ENCODE results near the gene HEATR9. TPM values are rescaled to one million over a fixed set of nuclear protein-coding genes. Genes with fewer than 3 reads are reported as not detected.

HEATR9 gene
- total RNA-seq: not detected

- DNase-seq (ENCODE audit: low spot score in 2 of 2): no peak
- TF ChIP-seq CTCF (IDR thresholded peaks at IDR 0.05): no peak
- intact Hi-C loops (cut with DNase I): no loop called here
These were observed at the start of gene HEATR9 for GRCh38 chr17:35868737-35869136. Gene HEATR9 (minus strand): TSS chr17:35868891. CDS start chr17:35868742, 149 bp downstream.

GRCh38 chr17:35917519-35918213 is 49.0 kb upstream of the HEATR9 start:
- TF ChIP-seq CTCF (IDR thresholded peaks at IDR 0.05): no peak
- H3K9me3 ChIP-seq: no peaks in the 10 kb centered on the region
- no peak overlapping the region for H3K4me3 ChIP-seq
- H3K27ac ChIP-seq: no peak overlapping the region
- H3K4me1 ChIP-seq: no peaks in the 10 kb centered on the region
- intact Hi-C loops (cut with DNase I): no loop called here
- DNase-seq (ENCODE audit: low spot score in 2 of 2): no peak
- no peaks in the 10 kb centered on the region for H3K36me3 ChIP-seq
- no peaks in the 10 kb centered on the region for H3K27me3 ChIP-seq

More at GRCh38 chr17:35868737-35869136, at the start of gene HEATR9:
- peaks cover 0 to 7% of the 10 kb centered on the region in 2 donors for H3K4me1 ChIP-seq
- no peak within 1 kb of the TSS for H3K4me3 ChIP-seq
- H3K9me3 ChIP-seq: no peaks in the 10 kb centered on the region
- no peaks in the 10 kb centered on the region for H3K27me3 ChIP-seq
- H3K36me3 ChIP-seq: no peaks in the 10 kb centered on the region
- H3K27ac ChIP-seq: no peak within 1 kb of the TSS

GRCh38 chr17:35915153-35915964 is 46.7 kb upstream of the HEATR9 start:
- Histone ChIP-seq H3K9me3 (no peaks in the 10 kb centered on the region), H3K4me3 (no peak overlapping the region), H3K36me3 (no peaks in the 10 kb centered on the region), H3K4me1 (no peaks in the 10 kb centered on the region), H3K27ac (no peak overlapping the region), H3K27me3 (no peaks in the 10 kb centered on the region)
- TF ChIP-seq CTCF (IDR thresholded peaks at IDR 0.05): no peak
- DNase-seq (ENCODE audit: low spot score in 2 of 2): no peak
- intact Hi-C loops (cut with DNase I): no loop called here

- Histone ChIP-seq H3K9me3 (no peaks in the 10 kb centered on the region), H3K4me3 (no peak overlapping the region), H3K27me3 (no peaks in the 10 kb centered on the region), H3K4me1 (no peaks in the 10 kb centered on the region), H3K27ac (no peak overlapping the region), H3K36me3 (no peaks in the 10 kb centered on the region)
- DNase-seq (ENCODE audit: low spot score in 2 of 2): no peak
- intact Hi-C loops (cut with DNase I): no loop called here
- no peak for TF ChIP-seq CTCF (IDR thresholded peaks at IDR 0.05)
These were observed 45.7 kb upstream of the HEATR9 start for GRCh38 chr17:35914354-35914753.

GRCh38 chr17:35913609-35914008 is 44.9 kb upstream of the HEATR9 start:
- Histone ChIP-seq H3K27ac (no peak overlapping the region), H3K4me1 (no peaks in the 10 kb centered on the region), H3K9me3 (no peaks in the 10 kb centered on the region), H3K27me3 (no peaks in the 10 kb centered on the region), H3K4me3 (no peak overlapping the region), H3K36me3 (no peaks in the 10 kb centered on the region)
- intact Hi-C loops (cut with DNase I): no loop called here
- no peak for DNase-seq (ENCODE audit: low spot score in 2 of 2)
- no peak for TF ChIP-seq CTCF (IDR thresholded peaks at IDR 0.05)
